Suprapubic skin (tissue), 4 donors: Measurements from ENCODE around the gene CEP83. TPM values are rescaled to one million over a fixed set of nuclear protein-coding genes. Genes with fewer than 3 reads are reported as not detected.
"Not testable (repeated sequence)": the region's sequence is repeated elsewhere in the genome, so short reads cannot be mapped to it uniquely, and the experiment has no call there.

Experiments
- DNase-seq, 2 donors: peaks; one replicate each; pipeline ENCODE4 v3.0.0-alpha.2; 2019; ENCODE audit warnings: low spot score in 2 of 2
- H3K27ac ChIP-seq: fragments of 200-600 bp; sonication (generic); one replicate; pipeline ENCODE4 v1.5.1; 2019
- H3K27me3 ChIP-seq: fragments of 200-600 bp; sonication (generic); one replicate; pipeline ENCODE4 v1.5.1; 2019
- H3K36me3 ChIP-seq: fragments of 200-600 bp; sonication (generic); one replicate; pipeline ENCODE4 v1.5.1; 2019
- H3K4me1 ChIP-seq: fragments of 200-600 bp; sonication (generic); one replicate; pipeline ENCODE4 v1.5.1; 2019
- H3K4me3 ChIP-seq: fragments of 200-600 bp; sonication (generic); one replicate; pipeline ENCODE4 v1.5.1; 2019; ENCODE audit warnings: mild to moderate bottlenecking
- H3K9me3 ChIP-seq: fragments of 200-600 bp; sonication (generic); one replicate; pipeline ENCODE4 v1.5.1; 2019
- EP300 ChIP-seq: sonication (generic); formaldehyde crosslinking; IDR thresholded peaks from one replicate; pipeline ENCODE4 v1.6.1; 2017; ENCODE audit warnings: antibody characterized with exemption
- POLR2A ChIP-seq, 2 donors: fragments of 450-650 bp; IDR thresholded peaks; one replicate each; pipeline ENCODE4 v1.6.1; 2017; ENCODE audit warnings: antibody characterized with exemption in 2 of 2, mild to moderate bottlenecking in 2 of 2, moderate library complexity in 2 of 2
- POLR2AphosphoS5 ChIP-seq, 3 donors: sonication (generic); formaldehyde crosslinking; IDR thresholded peaks; one replicate each; pipeline ENCODE4 v1.6.1; 2017; ENCODE audit warnings: antibody characterized with exemption in 3 of 3
- whole genome bisulfite sequencing: methylation state at CpG from one replicate; pipeline ENCODE4 v1.1.5; 2018; 5-methylcytosine and 5-hydroxymethylcytosine counted together
- total RNA-seq, 4 donors: library from RNA; depleted of rRNA; stranded (reverse); fragments of >200 nt; gene quantifications; one replicate each; pipeline ENCODE4 v1.1.0, GENCODE V29; 2016
- TF ChIP-seq, protein P1 (sequence below), 2 donors: fragments of 200-600 bp in 1 of 2; fragments of 450-650 bp in 1 of 2; sonication (generic) in 1 of 2; IDR thresholded peaks; one replicate each; pipeline ENCODE4 v1.5.1; 2016 to 2019; ENCODE audit warnings: antibody characterized with exemption in 2 of 2, mild to moderate bottlenecking in 1 of 2, moderate library complexity in 1 of 2

Gene CEP83
- total RNA-seq, 4 donors from 2014 or later: 8.5 to 18.4 (median 12.6) TPM

DNA sequence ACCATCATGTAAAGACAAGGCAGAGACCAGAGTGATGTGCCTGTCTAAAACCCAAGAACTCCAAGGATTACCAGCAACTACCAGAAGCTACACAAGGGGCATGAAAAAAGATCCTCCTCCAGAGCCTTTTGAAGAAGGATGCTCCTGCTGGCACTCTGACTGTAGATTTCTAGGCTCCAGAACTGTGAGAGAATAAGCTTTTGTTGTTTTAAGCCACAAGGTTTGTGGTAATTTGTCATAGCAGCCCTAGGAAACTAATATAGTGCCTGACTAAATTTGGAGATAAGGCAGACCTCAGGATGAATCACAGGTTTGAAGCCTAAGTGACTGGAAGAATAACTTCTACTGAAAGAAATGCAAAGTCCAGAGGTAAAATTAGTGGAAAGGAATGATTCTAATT lies 132.9 kb downstream of the CEP83 start:
- peaks cover 30% of the 10 kb centered on the region for H3K36me3 ChIP-seq
- H3K4me3 ChIP-seq: no peak overlapping the region
- no peaks in the 10 kb centered on the region for H3K9me3 ChIP-seq
- no peaks in the 10 kb centered on the region for H3K27me3 ChIP-seq
- DNase-seq: no peak
- TF ChIP-seq, protein P1, sequence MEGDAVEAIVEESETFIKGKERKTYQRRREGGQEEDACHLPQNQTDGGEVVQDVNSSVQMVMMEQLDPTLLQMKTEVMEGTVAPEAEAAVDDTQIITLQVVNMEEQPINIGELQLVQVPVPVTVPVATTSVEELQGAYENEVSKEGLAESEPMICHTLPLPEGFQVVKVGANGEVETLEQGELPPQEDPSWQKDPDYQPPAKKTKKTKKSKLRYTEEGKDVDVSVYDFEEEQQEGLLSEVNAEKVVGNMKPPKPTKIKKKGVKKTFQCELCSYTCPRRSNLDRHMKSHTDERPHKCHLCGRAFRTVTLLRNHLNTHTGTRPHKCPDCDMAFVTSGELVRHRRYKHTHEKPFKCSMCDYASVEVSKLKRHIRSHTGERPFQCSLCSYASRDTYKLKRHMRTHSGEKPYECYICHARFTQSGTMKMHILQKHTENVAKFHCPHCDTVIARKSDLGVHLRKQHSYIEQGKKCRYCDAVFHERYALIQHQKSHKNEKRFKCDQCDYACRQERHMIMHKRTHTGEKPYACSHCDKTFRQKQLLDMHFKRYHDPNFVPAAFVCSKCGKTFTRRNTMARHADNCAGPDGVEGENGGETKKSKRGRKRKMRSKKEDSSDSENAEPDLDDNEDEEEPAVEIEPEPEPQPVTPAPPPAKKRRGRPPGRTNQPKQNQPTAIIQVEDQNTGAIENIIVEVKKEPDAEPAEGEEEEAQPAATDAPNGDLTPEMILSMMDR (IDR thresholded peaks at IDR 0.05): no peak
- TF ChIP-seq EP300 (no peak), POLR2AphosphoS5 (IDR thresholded peaks at IDR 0.05) (no peak), POLR2A (IDR thresholded peaks at IDR 0.05) (no peak)
- no peaks in the 10 kb centered on the region for H3K4me1 ChIP-seq
- H3K27ac ChIP-seq: no peak overlapping the region

DNA sequence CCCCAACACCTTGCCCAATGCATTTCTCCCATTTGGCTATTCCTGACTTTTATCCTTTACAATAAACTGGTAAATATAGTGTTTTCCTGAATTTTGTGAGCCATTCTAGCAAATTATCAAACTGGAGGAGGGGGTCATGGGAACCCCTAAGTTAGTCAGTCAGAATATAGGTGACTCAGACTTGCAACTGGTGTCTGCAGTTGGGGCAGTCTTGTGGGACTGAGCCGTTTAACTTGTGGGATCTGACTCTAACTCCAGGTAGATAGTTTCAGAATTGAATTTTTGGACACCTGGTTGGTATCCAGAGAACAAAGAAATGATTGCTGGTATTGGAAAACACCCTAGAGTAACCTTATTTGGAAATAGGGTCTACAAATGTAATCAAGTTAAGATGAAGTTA lies 133.4 kb downstream of the CEP83 start:
- no peaks in the 10 kb centered on the region for H3K27me3 ChIP-seq
- no peak overlapping the region for H3K4me3 ChIP-seq
- no peak for TF ChIP-seq POLR2AphosphoS5 (IDR thresholded peaks at IDR 0.05)
- TF ChIP-seq, protein P1 (IDR thresholded peaks at IDR 0.05): no peak
- TF ChIP-seq POLR2A (IDR thresholded peaks at IDR 0.05): no peak
- TF ChIP-seq EP300: no peak
- H3K4me1 ChIP-seq: no peaks in the 10 kb centered on the region
- H3K27ac ChIP-seq: no peak overlapping the region
- peaks cover 28% of the 10 kb centered on the region for H3K36me3 ChIP-seq
- H3K9me3 ChIP-seq: no peaks in the 10 kb centered on the region
- WGBS: 89% methylated on average over 1 of the region's 1 CpG
- no peak for DNase-seq

DNA sequence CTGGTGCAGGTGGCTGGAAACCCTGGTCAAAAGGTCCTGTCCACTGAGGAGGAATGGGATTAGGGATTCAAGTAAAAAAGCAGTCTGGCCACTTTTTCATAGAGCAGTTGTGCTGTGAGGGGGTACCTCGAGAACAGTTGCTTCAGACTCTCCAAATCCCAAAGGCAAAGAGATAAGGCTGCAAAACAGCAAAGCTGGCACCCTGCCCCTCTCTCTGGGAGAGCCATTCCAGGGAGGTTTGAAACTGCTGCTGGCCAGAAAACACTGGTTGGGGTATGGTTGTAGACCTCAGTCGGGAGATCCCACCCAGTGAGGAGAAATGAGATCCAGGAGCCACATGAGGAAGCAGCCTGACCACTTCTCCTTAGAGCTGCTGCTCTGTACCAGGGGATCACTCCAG lies 137.3 kb downstream of the CEP83 start:
- WGBS: 86% methylated on average over 2 of the region's 2 CpGs
- peaks cover 28% of the 10 kb centered on the region for H3K36me3 ChIP-seq
- no peak for TF ChIP-seq POLR2AphosphoS5 (IDR thresholded peaks at IDR 0.05)
- no peak for TF ChIP-seq POLR2A (IDR thresholded peaks at IDR 0.05)
- TF ChIP-seq, protein P1 (IDR thresholded peaks at IDR 0.05): no peak

DNA sequence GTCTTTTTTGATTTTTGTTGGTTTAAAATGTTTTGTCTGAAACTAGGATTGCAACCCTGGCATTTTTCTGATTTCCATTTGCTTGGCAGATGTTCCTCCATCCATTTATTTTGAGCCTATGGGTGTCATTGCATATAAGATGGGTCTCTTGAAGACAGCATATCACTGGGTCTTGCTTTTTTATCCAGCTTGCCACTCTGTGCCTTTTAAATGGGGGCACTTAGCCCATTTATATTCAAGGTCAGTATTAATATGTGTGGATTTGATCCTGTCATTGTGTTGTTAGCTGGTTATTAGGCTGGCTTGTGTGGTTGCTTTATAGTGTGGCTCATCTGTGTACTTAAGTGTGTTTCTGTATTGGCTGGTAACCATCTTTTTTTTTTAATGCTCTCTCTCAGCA lies 139.6 kb downstream of the CEP83 start:
- no peaks in the 10 kb centered on the region for H3K4me1 ChIP-seq
- no peak overlapping the region for H3K4me3 ChIP-seq
- TF ChIP-seq, protein P1 (IDR thresholded peaks at IDR 0.05): no peak
- TF ChIP-seq POLR2A (IDR thresholded peaks at IDR 0.05): no peak
- TF ChIP-seq POLR2AphosphoS5 (IDR thresholded peaks at IDR 0.05): no peak
- no peak for TF ChIP-seq EP300
- no peak for DNase-seq
- H3K27ac ChIP-seq: no peak overlapping the region
- no peaks in the 10 kb centered on the region for H3K27me3 ChIP-seq
- peaks cover 12% of the 10 kb centered on the region for H3K9me3 ChIP-seq
- peaks cover 20% of the 10 kb centered on the region for H3K36me3 ChIP-seq

More for the DNA sequence above, 137.3 kb downstream of the CEP83 start:
- no peak for DNase-seq
- no peak overlapping the region for H3K27ac ChIP-seq
- H3K9me3 ChIP-seq: peaks cover 12% of the 10 kb centered on the region
- H3K4me1 ChIP-seq: no peaks in the 10 kb centered on the region
- H3K27me3 ChIP-seq: no peaks in the 10 kb centered on the region
- H3K4me3 ChIP-seq: no peak overlapping the region

DNA sequence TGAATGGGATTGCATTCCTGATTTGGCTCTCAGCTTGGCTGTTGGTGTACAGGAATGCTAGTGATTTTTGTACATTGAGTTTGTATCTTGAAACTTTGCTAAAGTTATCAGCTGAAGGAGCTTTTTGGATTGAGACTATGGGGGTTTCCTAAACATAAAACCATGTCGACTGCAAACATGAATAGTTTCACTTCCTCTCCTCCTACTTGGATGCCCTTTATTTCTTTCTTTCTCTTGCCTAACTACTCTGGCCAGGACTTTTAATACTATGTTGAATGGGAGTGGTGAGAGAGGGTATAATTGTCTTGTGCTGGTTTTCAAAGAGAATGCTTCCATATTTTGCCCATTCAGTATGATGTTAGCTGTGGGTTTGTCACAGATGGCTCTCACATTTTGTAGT lies 141.5 kb downstream of the CEP83 start:
- Histone ChIP-seq H3K36me3 (peaks cover 15% of the 10 kb centered on the region), H3K4me1 (no peaks in the 10 kb centered on the region), H3K27me3 (no peaks in the 10 kb centered on the region), H3K4me3 (no peak overlapping the region), H3K27ac (no peak overlapping the region), H3K9me3 (peaks cover 12% of the 10 kb centered on the region)
- DNase-seq: no peak
- WGBS: 26% methylated on average over 1 of the region's 1 CpG
- TF ChIP-seq POLR2A (IDR thresholded peaks at IDR 0.05) (no peak), POLR2AphosphoS5 (IDR thresholded peaks at IDR 0.05) (no peak), EP300 (no peak)
- TF ChIP-seq, protein P1 (IDR thresholded peaks at IDR 0.05): no peak

DNA sequence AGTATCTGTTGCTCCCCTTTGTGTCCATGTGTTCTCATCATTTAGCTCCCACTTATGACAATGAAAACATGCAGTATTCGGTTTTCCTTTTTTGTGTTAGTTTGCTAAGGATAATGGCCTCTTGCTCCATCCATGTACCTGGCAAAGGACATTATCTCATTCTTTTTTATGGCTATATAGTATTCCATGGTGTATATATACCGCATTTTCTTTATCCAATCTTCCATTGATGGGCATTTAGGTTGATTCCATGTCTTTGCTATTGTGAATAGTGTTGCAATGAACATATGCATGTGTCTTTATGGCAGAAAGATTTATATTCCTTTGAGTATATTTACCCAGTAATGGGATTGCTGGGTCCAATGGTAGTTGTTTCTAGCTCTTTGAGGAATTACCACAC lies 143.1 kb downstream of the CEP83 start:
- H3K4me1 ChIP-seq, H3K27ac ChIP-seq, H3K4me3 ChIP-seq, DNase-seq, H3K36me3 ChIP-seq, H3K27me3 ChIP-seq: not testable (repeated sequence)
- 100% methylated on average over 2 of the region's 2 CpGs for WGBS
- H3K9me3 ChIP-seq: peaks cover 12% of the 10 kb centered on the region
